ENCODE measurements around the gene SOX1. TPM values are rescaled to one million over a fixed set of nuclear protein-coding genes. Genes with fewer than 3 reads are reported as not detected.

Gene SOX1
- total RNA-seq, 2 experiments from 2014 or later = not detected

DNA sequence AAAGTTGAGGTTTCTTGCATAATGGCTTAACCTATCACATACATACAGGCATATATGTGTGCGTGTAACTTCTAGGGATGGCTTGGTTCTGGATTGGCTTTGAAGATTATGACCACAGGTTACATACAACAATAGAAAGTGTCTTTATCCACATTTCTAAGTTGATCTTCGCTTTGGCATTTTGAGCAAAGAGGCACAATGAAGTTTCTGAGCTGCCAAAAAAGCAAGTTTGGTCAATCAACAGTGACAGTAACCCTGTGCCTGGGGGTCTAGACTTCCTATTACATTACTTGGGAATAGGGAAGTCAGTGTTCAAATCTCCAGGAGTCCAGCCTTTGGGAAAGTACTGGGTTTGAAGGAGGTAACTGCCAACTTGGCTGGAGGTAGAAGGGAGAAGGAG lies 3.1 kb upstream of the SOX1 start:
- CTCF ChIA-PET = interaction anchor here (0.8 to 2.1 kb wide), 2 partner anchors 11 to 12 kb away, joined by 3 to 4 read pairs; no protein-coding TSS in a partner anchor
- H3K27ac Mint-ChIP-seq = no peak overlapping the region
- peaks cover 7% of the 10 kb centered on the region for H3K4me1 Mint-ChIP-seq (ENCODE audit: low read depth)
- TF ChIP-seq, protein P1, sequence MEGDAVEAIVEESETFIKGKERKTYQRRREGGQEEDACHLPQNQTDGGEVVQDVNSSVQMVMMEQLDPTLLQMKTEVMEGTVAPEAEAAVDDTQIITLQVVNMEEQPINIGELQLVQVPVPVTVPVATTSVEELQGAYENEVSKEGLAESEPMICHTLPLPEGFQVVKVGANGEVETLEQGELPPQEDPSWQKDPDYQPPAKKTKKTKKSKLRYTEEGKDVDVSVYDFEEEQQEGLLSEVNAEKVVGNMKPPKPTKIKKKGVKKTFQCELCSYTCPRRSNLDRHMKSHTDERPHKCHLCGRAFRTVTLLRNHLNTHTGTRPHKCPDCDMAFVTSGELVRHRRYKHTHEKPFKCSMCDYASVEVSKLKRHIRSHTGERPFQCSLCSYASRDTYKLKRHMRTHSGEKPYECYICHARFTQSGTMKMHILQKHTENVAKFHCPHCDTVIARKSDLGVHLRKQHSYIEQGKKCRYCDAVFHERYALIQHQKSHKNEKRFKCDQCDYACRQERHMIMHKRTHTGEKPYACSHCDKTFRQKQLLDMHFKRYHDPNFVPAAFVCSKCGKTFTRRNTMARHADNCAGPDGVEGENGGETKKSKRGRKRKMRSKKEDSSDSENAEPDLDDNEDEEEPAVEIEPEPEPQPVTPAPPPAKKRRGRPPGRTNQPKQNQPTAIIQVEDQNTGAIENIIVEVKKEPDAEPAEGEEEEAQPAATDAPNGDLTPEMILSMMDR (IDR thresholded peaks at IDR 0.05) = no peak
- no peak overlapping the region for H3K4me3 Mint-ChIP-seq
- POLR2A ChIA-PET = no interaction called here
- H3K9me3 Mint-ChIP-seq = no peaks in the 10 kb centered on the region
- peaks cover 67% of the 10 kb centered on the region for H3K27me3 Mint-ChIP-seq
- no peak for ATAC-seq
- no peak for DNase-seq
- intact Hi-C loops (cut with micrococcal nuclease) = no loop called here
- no peaks in the 10 kb centered on the region for H3K36me3 Mint-ChIP-seq (ENCODE audit: low read depth)

DNA sequence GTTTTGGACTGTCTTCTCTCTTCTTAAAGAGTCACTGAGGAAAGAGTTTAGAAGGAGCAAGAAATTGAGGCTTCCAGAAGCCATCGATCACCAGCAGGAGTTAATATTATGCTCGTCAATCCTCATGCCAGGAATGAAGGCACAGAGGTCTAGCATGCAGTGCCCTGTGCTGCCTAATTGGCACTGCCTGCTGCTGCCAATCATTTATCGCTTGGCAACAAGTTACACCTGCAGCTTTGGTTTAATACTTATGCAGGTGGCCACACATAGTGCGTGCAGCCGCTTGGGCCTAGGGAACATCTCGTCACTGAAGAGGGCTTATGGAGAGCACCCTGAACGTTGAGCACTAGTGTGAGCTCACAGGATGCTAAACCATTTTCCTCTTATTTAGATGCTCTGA lies 2.7 kb upstream of the SOX1 start:
- Mint-ChIP-seq H3K27ac (no peak overlapping the region), H3K4me1 (ENCODE audit: low read depth) (peaks cover 7% of the 10 kb centered on the region), H3K9me3 (no peaks in the 10 kb centered on the region), H3K4me3 (no peak overlapping the region), H3K36me3 (ENCODE audit: low read depth) (peaks cover 4% of the 10 kb centered on the region), H3K27me3 (peaks cover 67% of the 10 kb centered on the region)
- ATAC-seq (no peak), DNase-seq (no peak)
- TF ChIP-seq, protein P1 (IDR thresholded peaks at IDR 0.05) = no peak
- intact Hi-C loops (cut with micrococcal nuclease) = no loop called here
- ChIA-PET CTCF (interaction anchor here (2.1 kb wide), 1 partner anchor 11 kb away, joined by 4 read pairs; no protein-coding TSS in a partner anchor), POLR2A (no interaction called here)

DNA sequence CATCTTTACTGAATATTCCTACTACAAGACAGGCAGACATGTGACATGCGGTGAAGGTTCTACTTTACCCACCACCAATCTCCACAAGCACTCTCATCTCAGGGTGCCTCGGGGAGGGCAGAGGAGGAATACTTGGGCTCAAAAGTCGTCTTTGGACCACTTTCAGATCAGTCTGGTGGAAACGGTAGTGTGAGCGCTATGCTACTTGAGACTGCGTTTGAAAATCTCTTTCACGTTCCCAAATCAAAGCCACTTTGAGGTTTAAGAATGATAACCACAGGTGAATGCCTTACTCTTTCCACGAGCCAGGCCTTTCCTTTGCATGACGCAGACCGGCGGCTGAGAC lies 1.5 kb upstream of the SOX1 start:
- DNase-seq (no peak), ATAC-seq (no peak)
- Mint-ChIP-seq H3K9me3 (peaks cover 3% of the 10 kb centered on the region), H3K4me1 (ENCODE audit: low read depth) (peaks cover 7% of the 10 kb centered on the region), H3K4me3 (peak overlapping the region; percentile 45), H3K36me3 (ENCODE audit: low read depth) (peaks cover 9% of the 10 kb centered on the region), H3K27ac (no peak overlapping the region), H3K27me3 (peaks cover 64% of the 10 kb centered on the region)
- TF ChIP-seq, protein P1 (IDR thresholded peaks at IDR 0.05) = no peak
- intact Hi-C loops (cut with micrococcal nuclease) = loop anchor here (5.0 kb wide), 1 partner anchor 37 kb away; no protein-coding TSS in a partner anchor
- CTCF ChIA-PET = no interaction called here
- POLR2A ChIA-PET = no interaction called here

DNA sequence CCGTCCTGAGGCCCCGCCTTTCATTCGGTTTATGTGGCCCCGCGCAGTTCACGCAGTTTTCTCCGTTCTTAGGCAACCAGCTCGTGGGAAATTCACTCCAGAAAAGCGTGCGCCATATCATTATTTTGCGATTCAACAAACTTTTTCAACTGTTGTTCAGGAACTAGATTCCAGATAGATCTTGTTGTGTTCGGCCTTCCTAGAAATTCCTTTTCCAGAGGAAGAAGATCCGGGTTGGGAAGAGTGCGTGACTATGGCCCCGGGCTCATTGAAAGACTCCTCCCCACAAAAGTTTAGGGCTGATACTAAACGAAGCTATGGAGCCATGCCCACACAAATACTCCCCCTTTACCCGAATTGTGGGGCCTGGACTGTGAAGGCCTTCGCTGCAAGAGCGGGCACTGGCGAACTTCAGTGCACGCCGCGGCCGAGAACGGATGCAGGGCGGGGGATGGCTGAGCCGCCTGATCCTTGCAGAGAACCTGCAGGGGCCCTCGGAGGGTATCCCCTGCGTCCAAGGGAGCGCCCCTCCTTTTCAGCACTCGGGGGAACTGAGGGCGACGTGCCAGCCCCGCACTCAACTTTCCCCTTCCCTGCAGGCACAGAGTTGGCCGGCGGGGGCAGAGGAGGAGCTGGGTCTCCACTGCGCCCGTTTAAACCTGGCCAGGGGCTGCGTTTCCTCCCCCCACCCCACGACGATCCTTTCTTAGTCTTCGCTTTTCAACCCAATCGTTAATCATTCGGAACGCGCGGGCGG lies 904 bp upstream of the SOX1 start:
- Mint-ChIP-seq H3K27me3 (peaks cover 66% of the 10 kb centered on the region), H3K9me3 (peaks cover 3% of the 10 kb centered on the region), H3K4me3 (peak overlapping the region; percentile 45), H3K36me3 (ENCODE audit: low read depth) (peaks cover 9% of the 10 kb centered on the region), H3K4me1 (ENCODE audit: low read depth) (peaks cover 7% of the 10 kb centered on the region), H3K27ac (no peak overlapping the region)
- DNase-seq (no peak), ATAC-seq (peak; percentile 11)
- ChIA-PET POLR2A (interaction anchor here (1.0 kb wide), 1 partner anchor 9 kb away, joined by 3 read pairs; no protein-coding TSS in a partner anchor), CTCF (no interaction called here)
- intact Hi-C loops (cut with micrococcal nuclease) = loop anchor here (5.0 kb wide), 1 partner anchor 36 kb away; no protein-coding TSS in a partner anchor
- TF ChIP-seq, protein P1 (IDR thresholded peaks at IDR 0.05) = no peak

DNA sequence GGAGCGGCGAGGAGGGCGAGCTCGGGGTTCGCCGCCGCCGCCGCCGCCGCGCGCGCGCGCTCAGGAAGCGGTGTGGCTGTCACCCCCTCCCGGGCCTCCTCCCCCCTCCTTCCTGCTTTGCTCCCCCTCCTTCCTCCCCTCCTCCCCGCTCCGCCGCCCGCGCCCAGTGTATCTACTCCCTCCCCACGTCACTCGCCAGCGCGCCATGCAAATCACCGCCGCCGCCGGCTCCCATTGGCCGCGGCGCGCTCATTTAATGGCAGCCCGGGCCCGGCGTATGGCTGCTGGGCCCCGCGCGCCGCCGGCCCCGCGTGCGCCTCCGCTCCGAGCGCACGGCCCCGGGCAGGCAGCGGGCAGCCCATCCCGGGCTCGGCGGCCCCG lies 335 bp upstream of the SOX1 start:
- Mint-ChIP-seq H3K4me1 (ENCODE audit: low read depth) (peaks cover 7% of the 10 kb centered on the region), H3K36me3 (ENCODE audit: low read depth) (peaks cover 9% of the 10 kb centered on the region), H3K4me3 (peak overlapping the region; percentile 45), H3K27me3 (peaks cover 67% of the 10 kb centered on the region), H3K9me3 (peaks cover 4% of the 10 kb centered on the region), H3K27ac (no peak overlapping the region)
- TF ChIP-seq, protein P1 (IDR thresholded peaks at IDR 0.05) = no peak
- intact Hi-C loops (cut with micrococcal nuclease) = loop anchor here (5.0 kb wide), 1 partner anchor 36 kb away; no protein-coding TSS in a partner anchor
- ATAC-seq (peak; percentile 81), DNase-seq (peak; percentile 77)
- CTCF ChIA-PET = no interaction called here
- POLR2A ChIA-PET = interaction anchor here (1.0 kb wide), 1 partner anchor 10 kb away, joined by 3 read pairs; no protein-coding TSS in a partner anchor
